HG03196 (cell line): Measurements from ENCODE around the gene ROCK2.

Experiments used
- ATAC-seq: cut with Tn5 transposase; IDR thresholded peaks from one replicate; pipeline ENCODE4 v1.9.1; 2021; ENCODE audit not compliant: unreplicated experiment

ROCK2 gene

DNA sequence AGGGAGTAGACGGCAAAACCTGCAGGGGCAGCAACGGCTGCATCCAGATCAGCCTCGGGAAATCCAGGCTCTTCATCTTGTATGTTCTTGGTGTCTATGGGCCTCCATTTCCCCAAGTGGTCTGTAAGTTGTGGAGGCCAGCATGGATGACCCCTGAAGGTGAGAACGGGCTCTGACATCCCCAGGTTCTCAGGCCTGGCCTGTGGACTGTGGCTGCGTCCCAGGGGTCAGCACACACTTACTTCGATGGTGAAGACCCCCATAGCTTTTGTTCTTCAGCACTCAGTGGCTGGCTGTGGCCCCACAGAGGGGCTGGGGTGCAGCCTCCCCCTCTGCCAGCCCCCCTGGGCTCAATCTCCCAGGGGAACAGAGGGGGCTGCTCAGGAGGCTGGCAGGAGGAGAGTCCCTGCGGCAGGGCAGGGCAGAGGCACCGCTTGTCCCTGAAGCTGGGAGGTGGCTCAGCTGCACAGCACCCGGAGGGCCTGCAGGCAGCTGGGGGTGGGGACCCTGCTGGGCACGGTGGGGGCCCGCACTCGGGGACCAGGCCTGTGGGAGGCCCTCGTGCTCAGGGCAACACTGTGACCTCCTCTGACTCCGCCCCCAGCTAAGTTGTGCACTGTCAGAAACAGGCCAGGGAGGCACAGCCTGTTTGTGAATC lies 185.4 kb downstream of the ROCK2 start:
- no peak for ATAC-seq

DNA sequence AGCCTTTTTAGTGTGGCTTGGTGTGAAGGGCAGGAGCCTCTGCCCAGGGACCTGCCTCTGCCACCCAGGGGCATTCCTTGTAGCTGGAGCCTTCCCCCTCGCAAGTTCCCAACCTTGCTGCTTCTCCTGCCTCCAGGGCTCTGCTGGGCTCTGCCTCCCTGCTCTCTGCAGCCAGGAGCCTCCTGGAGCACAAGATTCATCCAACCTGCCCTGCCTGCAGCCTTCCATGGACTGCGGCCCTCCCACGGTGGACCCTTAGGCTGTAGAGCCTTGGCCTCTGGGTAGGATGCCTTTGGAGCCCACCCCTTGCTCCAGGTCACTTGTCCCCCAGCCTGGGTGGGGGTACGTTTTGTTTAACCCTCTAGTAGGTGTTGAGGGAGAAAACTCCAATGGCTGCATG lies 186.7 kb downstream of the ROCK2 start:
- ATAC-seq: no peak

DNA sequence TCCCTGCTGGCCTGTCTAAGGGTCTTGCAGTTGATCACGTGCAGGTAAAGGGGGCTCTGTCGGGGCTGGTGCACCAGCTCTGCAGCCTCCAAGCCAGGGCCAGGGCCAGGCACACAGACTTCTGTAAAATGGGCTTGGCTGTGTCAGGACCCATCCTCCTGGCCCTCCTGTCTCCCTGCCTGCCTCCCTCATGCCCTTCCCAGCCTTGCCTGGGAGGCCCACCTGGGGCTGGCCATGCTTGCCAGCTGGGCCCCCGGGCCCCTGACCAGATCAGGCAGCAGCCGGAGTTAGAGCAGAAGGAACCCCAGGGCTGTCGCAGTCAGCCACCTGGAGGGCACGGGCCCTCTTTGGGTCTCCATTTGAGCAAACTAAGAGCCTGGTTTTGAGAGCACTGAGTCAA lies 187.1 kb downstream of the ROCK2 start:
- ATAC-seq: no peak

DNA sequence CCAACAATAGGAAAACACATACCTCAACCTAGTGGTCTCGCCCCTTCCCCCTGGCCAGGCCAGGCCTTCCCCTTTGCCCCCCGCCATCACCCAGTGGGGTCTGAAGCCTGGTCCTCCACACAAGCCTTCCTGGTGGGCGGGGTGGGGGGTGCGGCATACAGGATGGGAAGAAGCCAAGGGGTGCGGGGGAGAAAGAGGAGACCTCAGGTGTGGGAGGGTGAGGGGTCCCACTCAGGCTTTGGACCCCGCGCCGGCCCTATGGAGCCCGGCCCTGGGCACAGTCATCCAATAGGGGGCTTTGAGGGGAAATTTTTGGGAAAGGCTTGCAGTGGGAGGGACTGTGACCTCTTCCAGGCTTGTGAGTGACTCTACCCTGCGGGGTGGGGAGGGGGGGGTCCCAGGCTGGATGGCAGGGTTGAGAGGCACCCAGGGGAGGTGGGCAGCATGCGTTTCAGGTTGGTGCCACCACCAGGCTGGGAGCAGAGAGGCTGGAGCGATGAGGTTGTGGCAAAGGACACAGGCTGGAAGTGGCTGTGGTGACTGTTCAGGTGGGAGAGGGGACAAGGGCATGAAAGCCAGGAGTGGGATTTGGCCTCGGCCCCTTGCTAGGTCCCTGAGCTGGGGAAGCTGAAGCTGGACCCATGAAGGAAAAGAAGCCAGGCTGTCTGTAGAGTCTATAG lies 187.9 kb downstream of the ROCK2 start:
- no peak for ATAC-seq

DNA sequence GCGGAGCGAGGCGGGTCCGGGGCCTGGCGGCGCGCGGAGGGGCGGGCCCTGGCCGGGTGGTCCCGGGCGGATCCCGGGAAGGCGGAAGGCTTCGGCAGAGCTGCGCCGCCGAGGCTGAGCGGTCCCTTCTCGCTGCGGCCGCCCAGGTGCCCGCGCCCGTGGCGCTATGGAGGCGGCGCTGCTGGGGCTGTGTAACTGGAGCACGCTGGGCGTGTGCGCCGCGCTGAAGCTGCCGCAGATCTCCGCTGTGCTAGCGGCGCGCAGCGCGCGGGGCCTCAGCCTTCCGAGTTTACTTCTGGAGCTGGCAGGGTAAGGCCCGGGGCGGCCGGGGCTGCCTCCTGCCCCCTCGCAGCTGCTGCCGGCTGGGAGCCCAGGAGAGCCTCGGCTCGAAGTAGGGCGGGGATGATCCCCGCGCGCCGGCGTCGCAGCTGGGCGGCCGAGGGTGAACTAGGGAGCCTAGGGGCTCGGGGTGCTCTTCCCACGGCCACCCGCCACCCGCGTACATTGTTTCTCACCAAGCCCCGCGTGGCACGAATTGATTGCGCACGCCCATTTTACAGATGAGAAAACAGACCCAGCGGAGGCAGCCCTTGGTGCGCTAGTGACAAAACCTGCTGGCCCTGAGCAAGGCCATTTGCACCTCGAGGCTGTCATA lies 188.9 kb downstream of the ROCK2 start, which contains the start of gene SLC66A3:
SLC66A3 (plus strand) TSS at position 87 of the 655 bp plus-strand sequence; CDS start at position 167, 80 bp downstream.
- ATAC-seq: peak; percentile 76

DNA sequence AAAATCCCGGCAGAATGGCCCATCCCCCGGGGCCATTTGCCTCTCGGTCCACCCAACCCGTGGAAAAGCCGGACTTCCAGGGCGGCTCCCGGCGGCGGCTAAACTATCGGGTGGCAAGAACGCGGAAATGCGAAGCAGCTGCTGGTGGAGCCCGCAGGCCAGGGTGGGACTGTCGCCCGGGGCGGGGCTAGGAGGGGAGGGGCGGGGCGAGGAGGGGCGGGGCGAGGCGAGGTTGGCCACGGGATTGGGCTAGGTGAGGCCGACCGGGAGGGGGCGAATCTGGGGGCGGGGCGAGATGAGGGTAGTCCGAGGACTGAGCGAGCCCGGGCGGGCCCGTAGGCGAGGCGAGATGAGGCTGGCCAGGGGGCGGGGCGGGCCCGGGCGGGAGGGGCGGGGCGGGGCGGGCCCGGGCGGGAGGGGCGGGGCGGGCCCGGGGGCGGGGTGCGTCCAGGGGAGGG lies 189.5 kb downstream of the ROCK2 start:
- peak; percentile 60 for ATAC-seq

DNA sequence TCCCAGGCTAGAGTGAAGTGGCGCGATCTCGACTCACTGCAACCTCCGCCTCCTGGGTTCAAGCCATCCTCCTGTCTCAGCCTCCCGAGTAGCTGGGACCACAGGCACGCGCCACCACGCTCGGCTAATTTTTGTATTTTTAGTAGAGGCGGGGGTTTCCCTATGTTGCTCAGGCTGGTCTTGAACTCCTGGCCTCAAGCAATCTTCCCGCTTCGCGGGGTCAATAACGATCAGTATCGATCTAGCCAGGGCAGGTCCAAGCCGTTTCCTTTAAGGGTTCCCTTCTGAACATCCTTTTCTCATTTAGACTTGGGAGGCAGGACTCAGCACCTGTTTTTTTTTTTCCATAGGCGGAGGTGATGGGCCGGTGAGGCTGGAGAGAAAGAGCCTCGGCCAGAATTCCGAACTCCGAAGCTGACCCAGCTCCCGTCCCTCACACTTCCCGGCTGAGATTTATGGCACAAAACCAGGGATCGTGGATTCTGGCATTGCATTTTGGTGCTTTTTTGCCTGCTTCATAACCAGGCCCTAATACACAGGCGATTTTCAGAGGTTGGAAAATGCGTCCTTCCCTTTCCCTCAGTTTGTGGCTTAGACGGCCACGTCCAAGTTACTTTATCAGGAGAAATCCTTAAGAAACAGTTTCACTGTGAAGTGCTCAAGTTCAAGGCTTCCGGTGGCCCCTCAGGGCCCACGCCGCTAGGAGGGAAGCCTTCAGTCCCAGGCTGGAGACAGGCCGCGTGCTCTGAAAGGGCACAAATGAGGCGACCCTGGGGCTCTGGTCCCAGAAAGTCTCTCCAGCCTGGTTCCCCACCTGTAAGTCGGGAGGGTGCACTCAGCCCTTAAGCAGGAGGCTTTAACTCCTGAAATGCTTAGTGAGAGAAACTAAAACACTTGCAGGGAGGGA lies 190.2 kb downstream of the ROCK2 start:
- ATAC-seq: peak; percentile 13

DNA sequence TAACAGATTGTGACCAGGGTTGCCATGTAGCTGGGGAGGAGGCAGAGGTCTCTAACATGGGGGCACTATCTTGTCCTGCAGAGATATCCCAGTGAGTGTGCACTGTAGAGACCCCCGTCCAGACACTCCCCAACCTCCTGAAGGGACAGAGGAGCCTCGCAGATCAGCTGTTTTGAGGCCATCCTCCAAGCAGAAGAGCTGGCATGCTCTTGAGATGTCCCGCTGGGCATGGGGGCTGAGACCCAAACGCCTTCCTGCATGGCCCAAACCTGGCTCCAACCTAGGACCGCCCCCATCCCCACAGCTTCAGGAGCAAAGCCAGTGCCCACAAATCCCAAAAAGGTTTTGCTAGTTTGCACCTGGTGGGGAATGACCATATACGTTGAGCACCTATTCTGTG lies 191.8 kb downstream of the ROCK2 start:
- ATAC-seq: no peak

DNA sequence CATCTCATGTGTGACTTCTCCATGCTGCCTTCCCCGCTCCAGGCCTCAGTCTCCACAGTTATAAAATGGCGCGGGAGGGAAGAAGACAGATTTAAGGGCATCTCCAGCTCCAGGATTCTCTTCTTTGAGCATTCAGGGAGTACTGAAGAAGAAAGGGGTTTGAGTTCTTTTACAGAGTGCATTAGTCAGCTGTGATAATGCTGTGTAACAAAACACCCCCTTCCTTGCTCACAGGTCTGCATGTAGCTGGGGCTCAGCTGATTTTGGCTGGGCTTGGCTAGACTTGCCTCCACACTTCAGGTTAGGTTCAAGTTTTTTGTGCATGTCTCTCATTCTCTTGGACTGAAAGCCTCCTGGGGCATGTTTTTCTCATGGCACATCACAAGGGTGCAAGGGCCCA lies 197.2 kb downstream of the ROCK2 start:
- no peak for ATAC-seq

DNA sequence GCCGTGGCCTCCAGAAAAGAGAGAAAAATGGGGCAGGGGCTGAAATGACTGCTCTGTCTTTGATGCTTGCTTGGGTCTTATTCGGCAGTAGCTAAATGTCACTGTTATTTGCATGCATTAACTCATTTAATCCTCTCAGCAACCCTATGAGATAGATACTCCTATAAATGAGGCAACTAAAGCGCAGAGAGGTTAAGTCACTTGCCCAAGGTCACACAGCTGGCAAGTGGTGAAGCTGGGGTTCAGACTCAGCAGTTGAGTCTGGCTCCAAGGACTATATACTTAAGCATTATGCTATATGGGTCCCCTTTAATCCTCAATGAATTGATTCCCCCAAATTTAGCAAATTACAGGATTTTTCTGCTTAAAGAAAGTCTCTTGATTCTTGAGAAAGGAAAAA lies 198.4 kb downstream of the ROCK2 start:
- ATAC-seq: no peak

DNA sequence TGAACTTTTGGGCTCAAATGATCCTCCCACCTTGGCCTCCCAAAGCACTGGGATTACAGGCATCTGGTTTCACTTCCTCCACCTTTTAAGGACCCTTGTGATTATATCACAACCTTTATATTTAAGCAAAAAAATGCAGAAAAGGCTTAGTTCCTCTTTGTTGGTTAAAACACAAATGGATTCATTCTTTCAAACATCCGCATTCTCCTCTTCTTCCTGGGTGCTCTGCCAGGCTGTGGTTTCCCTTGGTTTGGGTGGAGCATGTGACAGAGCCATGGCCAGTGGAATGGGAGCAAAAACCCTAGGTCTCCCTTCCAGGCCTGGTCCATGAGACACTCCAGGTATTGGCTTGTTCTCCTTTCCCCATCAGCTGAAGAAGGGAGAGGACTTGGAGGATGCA lies 199.1 kb downstream of the ROCK2 start:
- no peak for ATAC-seq

DNA sequence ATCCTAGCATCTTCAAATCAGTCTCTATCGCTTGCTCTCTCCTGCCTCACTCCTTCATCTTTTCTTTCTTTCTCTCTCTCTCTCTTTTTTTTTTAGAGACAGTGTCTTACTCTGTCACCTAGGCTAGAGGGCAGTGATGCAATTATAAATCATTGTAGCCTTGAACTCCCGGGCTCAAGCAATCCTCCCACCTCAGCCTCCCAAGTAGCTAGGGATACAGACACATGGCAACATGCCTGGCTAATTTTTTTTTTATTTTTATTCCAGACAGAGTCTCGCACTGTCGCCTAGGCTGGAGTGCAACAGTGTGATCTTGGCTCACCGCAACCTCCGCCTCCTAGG lies 199.7 kb downstream of the ROCK2 start:
- ATAC-seq: no peak

DNA sequence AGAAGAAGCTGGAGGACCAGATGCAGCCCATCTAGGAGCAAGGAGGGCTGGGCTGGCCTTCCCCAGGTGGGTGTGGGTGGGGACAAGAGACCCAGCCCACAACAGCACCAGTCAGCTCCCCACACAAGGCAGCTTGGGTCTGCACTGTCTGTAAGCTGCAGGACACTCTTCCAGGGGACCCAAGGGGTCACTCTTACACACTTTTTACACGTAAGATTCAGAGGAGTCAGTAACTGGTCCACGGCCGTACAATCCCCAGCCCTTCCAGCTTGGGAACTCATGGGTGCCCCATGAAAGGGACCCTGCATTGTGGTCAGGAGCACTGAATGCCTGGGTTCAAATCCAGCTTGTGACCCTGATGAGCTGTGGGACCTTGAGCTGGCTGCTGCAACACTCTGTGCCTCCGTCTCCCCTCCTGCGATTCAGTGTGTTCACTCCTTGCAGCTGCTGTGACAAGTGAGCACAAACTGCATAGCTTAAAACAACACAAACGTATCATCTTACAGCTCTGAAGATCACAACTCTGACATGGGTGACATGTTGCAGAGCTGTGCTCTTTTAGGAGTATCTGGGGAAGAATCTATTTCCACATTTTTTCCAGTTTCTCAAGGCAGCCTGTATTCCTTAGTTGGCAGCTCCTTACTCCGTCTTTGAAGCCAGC lies 200.2 kb downstream of the ROCK2 start:
- ATAC-seq: no peak

DNA sequence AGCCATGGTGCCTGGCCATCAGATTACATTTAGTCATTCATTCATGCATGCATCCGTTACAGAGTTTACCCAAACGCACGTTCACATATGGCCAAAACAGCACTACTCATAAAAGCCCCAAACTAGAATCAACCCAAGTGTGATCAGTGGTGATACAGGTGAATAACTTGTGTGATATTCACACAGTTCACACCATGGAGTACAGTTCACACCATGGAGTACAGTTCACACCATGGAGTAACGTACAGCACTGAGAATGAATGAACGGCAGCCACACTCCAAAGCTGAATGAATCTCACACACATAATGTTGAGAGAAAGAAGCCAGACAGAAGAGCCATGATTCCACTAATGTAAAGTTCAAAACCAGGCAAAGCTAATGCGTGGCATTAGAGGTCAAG lies 201.4 kb downstream of the ROCK2 start:
- no peak for ATAC-seq

DNA sequence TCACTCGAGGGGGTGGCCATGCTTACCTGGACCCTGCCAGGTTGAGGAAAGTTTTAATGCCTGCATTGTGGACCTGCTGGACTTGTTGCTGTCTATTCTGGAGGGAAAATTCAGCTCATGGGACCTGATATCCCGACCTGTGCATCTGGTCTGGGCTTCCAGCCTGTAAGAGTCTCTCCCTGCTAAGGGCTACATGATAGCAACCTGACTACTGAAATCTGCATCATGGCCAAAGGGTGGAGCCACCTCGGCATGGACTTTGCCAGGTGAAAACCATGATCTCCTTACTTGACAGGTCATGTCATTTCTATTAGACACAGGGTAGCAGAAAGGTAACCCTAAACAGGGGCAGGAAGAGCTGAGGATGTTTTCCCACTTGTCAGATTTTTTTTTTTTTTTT lies 202.1 kb downstream of the ROCK2 start:
- ATAC-seq: no peak

DNA sequence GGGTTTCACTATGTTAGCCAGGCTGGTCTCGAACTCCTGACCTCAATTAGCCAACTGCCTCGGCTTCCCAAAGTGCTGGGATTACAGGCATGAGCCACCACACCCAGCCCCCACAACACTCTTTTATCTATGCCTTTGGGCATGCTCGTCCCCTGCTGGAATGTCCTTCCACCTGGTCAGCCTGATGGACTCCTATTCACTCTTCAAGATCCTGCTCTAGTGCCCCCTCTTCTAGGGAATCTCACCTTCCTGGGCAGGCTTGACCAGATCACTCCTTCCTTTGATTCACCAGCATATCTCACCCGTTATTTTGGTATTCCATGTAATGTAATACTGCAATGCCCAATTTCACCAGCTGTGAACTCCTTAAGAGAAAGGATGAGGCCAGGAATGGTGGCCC lies 203.1 kb downstream of the ROCK2 start:
- ATAC-seq: no peak

DNA sequence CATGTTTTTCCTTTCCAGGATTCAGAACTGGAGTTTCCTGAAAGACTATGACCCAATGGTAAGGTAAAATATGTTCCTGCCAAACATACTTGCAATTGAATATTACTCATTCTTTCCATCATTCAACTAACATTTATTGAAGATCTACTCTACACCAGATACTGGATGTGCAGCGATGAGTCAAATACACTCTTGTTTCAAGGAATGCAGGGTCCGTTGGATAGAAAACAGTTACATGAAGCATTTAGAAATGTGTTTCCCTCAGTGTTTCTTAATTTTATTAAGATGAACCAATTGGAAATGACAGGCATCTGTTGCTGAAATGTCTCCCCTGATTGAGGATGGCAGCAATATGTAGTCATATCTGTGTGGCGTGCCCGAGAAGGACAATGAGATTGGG lies 203.9 kb downstream of the ROCK2 start:
- ATAC-seq: no peak

DNA sequence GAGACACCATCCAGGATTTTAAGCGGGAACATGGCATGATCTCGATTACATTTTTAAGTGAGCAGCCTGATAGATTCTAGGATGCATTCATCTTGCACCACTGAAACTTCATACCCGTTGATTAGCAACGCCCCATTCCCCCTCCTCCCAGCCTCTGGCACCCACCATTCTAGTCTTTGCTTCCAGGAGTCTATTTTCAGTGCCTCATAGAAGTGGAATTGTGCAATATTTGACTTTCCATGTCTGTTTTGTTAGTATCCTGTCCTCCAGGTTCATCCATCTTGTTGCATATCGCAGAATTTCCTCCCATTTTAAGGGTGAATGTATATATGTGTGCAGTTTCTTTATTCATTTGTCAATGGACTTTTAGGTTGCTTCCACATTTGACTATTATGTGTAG lies 210.1 kb downstream of the ROCK2 start:
- no peak for ATAC-seq

DNA sequence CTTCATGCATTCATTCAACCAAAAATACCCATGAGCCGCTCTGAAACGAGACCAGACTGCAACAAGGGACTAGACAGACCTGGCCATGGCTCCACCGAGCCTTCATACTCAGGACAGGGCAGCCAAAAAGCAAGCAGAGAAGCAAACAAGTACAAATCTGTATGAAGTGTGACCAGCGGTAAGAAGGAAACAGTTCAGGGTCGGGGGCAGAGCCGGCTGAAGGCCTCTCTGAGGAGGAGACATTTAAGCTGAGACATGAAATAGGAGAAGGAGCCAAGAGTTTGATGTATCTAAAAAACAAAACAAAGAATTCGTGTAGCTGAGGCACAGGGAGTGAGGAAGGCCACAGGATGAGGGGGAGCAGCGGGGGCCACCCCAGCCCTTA lies 210.5 kb downstream of the ROCK2 start:
- ATAC-seq: no peak

DNA sequence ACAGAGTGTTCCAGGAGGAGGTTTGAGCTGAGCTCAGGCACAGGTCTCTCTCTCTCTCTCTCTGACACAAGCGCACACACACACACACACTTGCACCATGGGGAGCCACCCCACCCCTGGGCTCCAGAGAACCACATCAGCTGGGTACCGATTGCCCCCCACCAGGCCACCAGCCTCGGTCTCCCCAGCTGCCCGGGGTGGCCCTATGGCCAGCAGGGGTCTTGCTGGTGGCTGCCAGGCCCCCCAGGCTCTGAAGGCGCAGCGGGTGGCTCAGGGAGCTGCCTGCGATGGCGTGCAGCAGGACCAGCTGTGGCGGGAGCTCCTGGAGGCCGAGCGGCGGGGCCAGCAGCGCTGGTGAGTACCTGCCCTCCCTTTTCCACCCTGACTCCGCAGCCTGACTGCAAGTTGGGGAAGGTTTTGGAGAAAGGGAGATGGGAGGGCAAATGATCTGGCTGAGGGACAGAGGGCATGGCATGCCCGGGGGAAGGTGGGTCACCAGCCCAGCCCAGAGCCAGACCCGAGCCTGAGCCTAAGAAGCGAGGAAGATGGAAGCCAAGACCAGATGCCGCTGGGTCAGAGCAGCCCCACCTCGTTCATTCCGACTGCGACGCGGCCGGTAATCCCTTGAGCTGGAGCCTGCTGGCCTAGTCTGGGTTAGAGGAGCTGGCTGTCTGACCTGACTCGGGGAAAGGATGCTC lies 211.0 kb downstream of the ROCK2 start:
- ATAC-seq: no peak
